ENCODE measurements around the gene HNRNPA1L2. TPM values are rescaled to one million over a fixed set of nuclear protein-coding genes. Genes with fewer than 3 reads are reported as not detected.
"Not testable (repeated sequence)": the region's sequence is repeated elsewhere in the genome, so short reads cannot be mapped to it uniquely, and the experiment has no call there.

The HNRNPA1L2 gene
- 10 to 100 TPM; 22.9 to 25.5 (median 24.2) TPM for polyA plus RNA-seq (ENCODE audit: insufficient read length in 3 of 3)
- long read RNA-seq, donor 1, transcript HNRNPA1L2-201 (1 exons, 1,372 nt): major isoform, 6 of 6 reads
- long read RNA-seq, donor 1, partial matches to known transcripts: 0 of 6 reads
- long read RNA-seq, donor 1, other reads (novel, unspliced or antisense): 0 of 6 reads
- long read RNA-seq, donor 2, transcript HNRNPA1L2-201 (1 exons, 1,372 nt): major isoform, 7 of 7 reads
- long read RNA-seq, donor 2, partial matches to known transcripts: 0 of 7 reads
- long read RNA-seq, donor 2, other reads (novel, unspliced or antisense): 0 of 7 reads
- long read RNA-seq, donor 3, transcript HNRNPA1L2-201 (1 exons, 1,372 nt): major isoform, 8 of 8 reads
- long read RNA-seq, donor 3, partial matches to known transcripts: 0 of 8 reads
- long read RNA-seq, donor 3, other reads (novel, unspliced or antisense): 0 of 8 reads
- long read RNA-seq, donor 4, transcript HNRNPA1L2-201 (1 exons, 1,372 nt): major isoform, 5 of 5 reads
- long read RNA-seq, donor 4, partial matches to known transcripts: 0 of 5 reads
- long read RNA-seq, donor 4, other reads (novel, unspliced or antisense): 0 of 5 reads
- long read RNA-seq, donor 5: 0 reads
- long read RNA-seq, donor 6, transcript HNRNPA1L2-201 (1 exons, 1,372 nt): major isoform, 9 of 9 reads
- long read RNA-seq, donor 6, partial matches to known transcripts: 0 of 9 reads
- long read RNA-seq, donor 6, other reads (novel, unspliced or antisense): 0 of 9 reads
- long read RNA-seq, donor 7, transcript HNRNPA1L2-201 (1 exons, 1,372 nt): major isoform, 12 of 12 reads
- long read RNA-seq, donor 7, partial matches to known transcripts: 0 of 12 reads
- long read RNA-seq, donor 7, other reads (novel, unspliced or antisense): 0 of 12 reads
- long read RNA-seq, donor 8: 0 reads
- long read RNA-seq, donor 9, transcript HNRNPA1L2-201 (1 exons, 1,372 nt): major isoform, 10 of 10 reads
- long read RNA-seq, donor 9, partial matches to known transcripts: 0 of 10 reads
- long read RNA-seq, donor 9, other reads (novel, unspliced or antisense): 0 of 10 reads
- long read RNA-seq, donor 10, partial matches to known transcripts: 0 of 4 reads
- long read RNA-seq, donor 10, other reads (novel, unspliced or antisense): 0 of 4 reads
- long read RNA-seq, donor 11, partial matches to known transcripts: 0 of 4 reads
- long read RNA-seq, donor 11, other reads (novel, unspliced or antisense): 0 of 4 reads
- long read RNA-seq, donor 12, transcript HNRNPA1L2-201 (1 exons, 1,372 nt): major isoform, 5 of 5 reads
- long read RNA-seq, donor 12, partial matches to known transcripts: 0 of 5 reads
- long read RNA-seq, donor 12, other reads (novel, unspliced or antisense): 0 of 5 reads
- long read RNA-seq, donor 13: 0 reads
- long read RNA-seq, donor 14, transcript HNRNPA1L2-201 (1 exons, 1,372 nt): major isoform, 8 of 8 reads
- long read RNA-seq, donor 14, partial matches to known transcripts: 0 of 8 reads
- long read RNA-seq, donor 14, other reads (novel, unspliced or antisense): 0 of 8 reads
- long read RNA-seq, donor 15, partial matches to known transcripts: 0 of 3 reads
- long read RNA-seq, donor 15, other reads (novel, unspliced or antisense): 0 of 3 reads
- long read RNA-seq, donor 16, transcript HNRNPA1L2-201 (1 exons, 1,372 nt): major isoform, 23 of 23 reads
- long read RNA-seq, donor 16, partial matches to known transcripts: 0 of 23 reads
- long read RNA-seq, donor 16, other reads (novel, unspliced or antisense): 0 of 23 reads

DNA sequence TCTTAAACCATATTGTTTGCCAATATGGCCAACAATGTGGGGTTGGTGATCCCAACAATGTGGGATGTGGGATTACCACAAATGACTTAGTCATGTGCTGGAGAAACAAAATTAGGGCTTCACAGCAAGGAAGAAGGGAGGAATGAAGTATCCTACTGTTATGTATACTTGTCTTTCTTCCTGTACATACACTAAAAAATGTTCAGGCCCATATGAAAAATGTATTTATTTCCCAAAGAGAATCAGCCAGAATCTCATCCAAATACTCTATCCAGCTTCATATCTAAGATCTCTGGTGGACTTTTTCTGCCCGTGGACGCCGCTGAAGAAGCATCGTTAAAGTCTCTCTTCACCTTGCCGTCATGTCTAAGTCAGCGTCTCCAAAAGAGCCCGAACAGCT is at the start of gene HNRNPA1L2:
HNRNPA1L2 (plus strand) TSS at position 301 of the 400 bp plus-strand sequence; CDS start at position 363, 62 bp downstream.
- DNase-seq (ENCODE audit: extremely low read depth in 1 of 11, low read depth in 9 of 11, low spot score in 4 of 11): no peak

- not testable (repeated sequence) for DNase-seq (ENCODE audit: extremely low read depth in 1 of 11, low read depth in 9 of 11, low spot score in 4 of 11)
Observed at GRCh38 chr13:52593175-52593574, 49.1 kb upstream of the HNRNPA1L2 start.

GRCh38 chr13:52593812-52594211 is 48.4 kb upstream of the HNRNPA1L2 start:
- DNase-seq (ENCODE audit: extremely low read depth in 1 of 11, low read depth in 9 of 11, low spot score in 4 of 11): not testable (repeated sequence)

GRCh38 chr13:52594295-52594694 is 47.9 kb upstream of the HNRNPA1L2 start:
- DNase-seq (ENCODE audit: extremely low read depth in 1 of 11, low read depth in 9 of 11, low spot score in 4 of 11): not testable (repeated sequence)

DNA sequence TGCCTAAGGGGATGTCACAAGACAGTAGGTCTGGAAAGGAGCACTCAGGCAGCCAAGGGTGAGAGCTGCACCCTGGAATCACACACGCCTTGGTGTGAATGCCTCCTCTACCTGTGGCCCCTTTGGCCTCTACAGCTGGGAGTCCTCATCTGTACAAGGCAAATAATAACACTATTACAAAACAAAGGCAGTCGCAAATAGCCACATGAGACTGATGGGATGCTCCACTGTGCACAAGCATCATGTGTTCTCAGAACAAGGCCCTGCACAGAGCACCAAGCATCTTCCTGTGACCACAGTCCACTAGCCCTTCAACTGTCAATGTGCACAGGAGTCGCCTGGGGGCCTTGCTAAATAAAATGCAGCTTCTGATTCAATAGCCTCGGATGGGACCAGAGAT is 44.6 kb upstream of the HNRNPA1L2 start:
- DNase-seq (ENCODE audit: extremely low read depth in 1 of 11, low read depth in 9 of 11, low spot score in 4 of 11): no peak

GRCh38 chr13:52599037-52599847 is 43.0 kb upstream of the HNRNPA1L2 start:
- peak in 7 of 11 donors; percentile 20 to 73 (median 55) for DNase-seq (ENCODE audit: extremely low read depth in 1 of 11, low read depth in 9 of 11, low spot score in 4 of 11)

DNA sequence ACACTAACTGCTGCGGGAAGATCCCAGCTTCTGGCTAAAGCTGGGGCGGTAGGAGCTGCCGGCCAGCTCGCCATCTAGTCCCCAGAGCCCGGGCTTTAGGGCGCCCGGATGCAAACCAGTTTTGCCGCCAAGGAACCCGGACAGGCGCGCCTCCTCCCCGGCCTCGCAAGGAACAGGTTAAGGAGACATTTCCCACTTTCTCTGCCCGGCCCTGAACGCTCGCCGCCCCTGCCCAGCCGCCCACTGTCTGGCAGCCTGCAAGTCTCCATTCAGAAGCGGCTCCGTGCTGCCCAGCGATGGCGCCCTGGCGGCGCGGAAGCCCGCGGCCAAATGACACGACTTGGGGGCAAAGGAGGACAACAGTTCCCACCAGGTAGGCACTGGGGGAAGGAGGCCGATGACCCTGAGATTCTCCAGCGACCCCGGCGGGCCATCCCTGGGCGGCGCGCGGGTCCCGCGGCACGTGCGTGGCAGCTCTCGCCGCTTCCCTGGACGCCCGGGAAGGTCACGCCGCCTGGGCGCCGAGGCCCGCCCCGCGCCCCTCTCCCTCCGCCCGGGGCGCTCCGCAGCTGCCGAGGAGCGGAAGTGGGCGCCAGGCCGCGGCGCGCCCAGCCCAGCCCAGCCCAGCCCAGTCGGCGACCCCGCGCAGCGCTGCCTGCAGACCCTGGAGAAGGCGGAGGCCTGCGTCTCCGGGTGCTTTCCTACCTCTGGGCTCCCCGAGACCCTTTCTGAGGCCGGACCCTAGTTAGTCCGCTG is 42.2 kb upstream of the HNRNPA1L2 start:
- DNase-seq (ENCODE audit: extremely low read depth in 1 of 11, low read depth in 9 of 11, low spot score in 4 of 11): peak in 5 of 11 donors; percentile 31 to 54 (median 37)

DNA sequence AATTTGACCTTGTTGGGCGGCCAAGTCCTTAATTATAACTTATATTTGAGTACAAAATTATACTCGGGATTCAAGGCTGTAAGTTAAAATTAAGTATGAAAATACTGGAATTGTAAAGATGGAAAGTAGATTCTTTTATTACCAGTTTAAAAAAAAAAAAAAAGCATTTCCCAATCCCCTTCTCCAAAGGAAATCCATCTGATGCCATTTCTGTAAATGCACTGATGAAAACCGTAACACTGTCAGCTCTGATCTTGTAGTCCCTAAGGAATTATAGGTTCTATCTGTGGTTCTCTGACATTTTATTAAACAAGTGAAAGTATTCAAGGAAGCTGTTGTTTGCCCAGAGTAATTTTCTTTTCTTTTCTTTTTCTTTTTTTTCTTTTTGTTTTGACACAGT is 41.6 kb upstream of the HNRNPA1L2 start:
- no peak for DNase-seq (ENCODE audit: extremely low read depth in 1 of 11, low read depth in 9 of 11, low spot score in 4 of 11)

GRCh38 chr13:52603316-52603715 is 38.9 kb upstream of the HNRNPA1L2 start:
- not testable (repeated sequence) for DNase-seq (ENCODE audit: extremely low read depth in 1 of 11, low read depth in 9 of 11, low spot score in 4 of 11)

DNA sequence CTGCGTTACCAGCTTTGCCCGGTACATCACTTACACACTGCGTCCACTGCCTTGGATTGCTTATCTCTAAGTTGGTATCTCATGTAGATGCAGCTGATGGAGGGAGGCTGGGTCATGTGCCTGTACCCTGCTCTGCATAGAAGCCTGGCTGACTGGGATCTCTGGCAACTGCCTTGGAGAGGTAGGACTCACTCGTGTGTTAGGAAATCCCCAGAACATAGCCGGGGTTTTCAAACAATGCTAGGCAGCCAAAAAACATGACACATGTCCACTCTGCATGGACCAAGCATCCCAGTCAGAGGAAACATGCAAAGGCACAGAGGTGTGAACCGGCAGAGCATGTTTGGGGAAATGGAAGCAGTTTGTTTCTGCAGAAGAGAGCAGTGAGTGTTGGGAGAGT is 36.1 kb upstream of the HNRNPA1L2 start:
- not testable (repeated sequence) for DNase-seq (ENCODE audit: extremely low read depth in 1 of 11, low read depth in 9 of 11, low spot score in 4 of 11)

DNA sequence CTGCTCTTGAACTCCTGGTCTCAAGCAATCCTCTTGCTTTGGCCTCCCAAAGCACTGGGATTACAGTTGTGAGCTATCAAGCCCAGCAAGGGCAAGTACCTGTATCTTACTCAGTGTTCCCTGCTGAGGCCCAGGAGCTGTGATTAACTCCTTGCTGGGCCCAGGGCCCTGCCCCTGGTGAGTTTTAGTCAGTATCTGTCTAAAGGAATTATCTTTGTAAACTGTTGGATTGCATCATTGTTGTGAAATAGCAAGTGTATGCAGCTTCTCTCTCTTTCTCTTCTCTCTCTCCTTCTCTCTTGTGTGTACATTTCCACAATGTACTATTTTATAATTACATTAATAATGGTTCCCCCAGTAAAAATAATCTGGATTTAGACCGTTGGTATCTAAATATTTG is 35.4 kb upstream of the HNRNPA1L2 start:
- not testable (repeated sequence) for DNase-seq (ENCODE audit: extremely low read depth in 1 of 11, low read depth in 9 of 11, low spot score in 4 of 11)

DNA sequence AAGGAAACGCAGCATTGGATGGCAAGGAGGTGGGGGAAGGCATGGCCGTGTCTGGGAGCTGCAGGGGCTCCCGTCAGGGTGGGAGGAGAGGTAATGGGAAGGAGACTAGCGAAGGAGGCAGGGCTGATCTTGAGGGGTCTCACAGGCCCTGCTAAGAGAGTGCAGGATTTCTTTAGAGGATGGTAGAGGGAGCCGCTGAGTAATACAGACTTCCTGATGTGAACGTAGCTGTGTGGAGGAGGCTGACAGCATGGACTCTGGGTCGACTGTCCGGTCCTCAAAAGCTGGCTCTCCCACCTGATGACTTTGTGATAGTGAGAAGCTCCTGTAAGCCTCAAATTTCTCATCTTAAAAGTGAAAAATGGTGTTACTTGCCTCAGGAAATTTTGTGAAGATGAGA is 34.0 kb upstream of the HNRNPA1L2 start:
- DNase-seq (ENCODE audit: extremely low read depth in 1 of 11, low read depth in 9 of 11, low spot score in 4 of 11): not testable (repeated sequence)

GRCh38 chr13:52609013-52609606 is 33.1 kb upstream of the HNRNPA1L2 start:
- DNase-seq (ENCODE audit: extremely low read depth in 1 of 11, low read depth in 9 of 11, low spot score in 4 of 11): peak in 2 of 11 donors; percentile 11 to 12

DNA sequence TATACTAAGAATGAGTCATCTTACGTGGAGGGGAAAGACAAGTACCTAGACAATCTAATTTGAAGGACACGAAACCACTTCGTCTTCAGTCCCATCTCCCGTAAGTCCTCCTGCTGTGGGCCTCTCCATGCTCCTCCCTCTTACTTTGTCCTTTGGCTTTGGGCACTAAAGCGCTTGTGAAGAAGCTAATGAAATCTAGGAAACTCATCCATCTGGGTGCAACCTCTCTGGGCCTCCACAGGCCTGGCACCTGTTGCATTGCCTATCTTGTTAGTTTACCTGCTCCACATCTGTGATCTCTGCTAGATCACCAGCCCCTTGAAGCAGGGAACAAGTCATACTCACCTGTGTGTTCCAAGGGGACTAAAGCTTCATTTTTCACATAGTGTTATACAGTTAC is 32.1 kb upstream of the HNRNPA1L2 start:
- not testable (repeated sequence) for DNase-seq (ENCODE audit: extremely low read depth in 1 of 11, low read depth in 9 of 11, low spot score in 4 of 11)

DNA sequence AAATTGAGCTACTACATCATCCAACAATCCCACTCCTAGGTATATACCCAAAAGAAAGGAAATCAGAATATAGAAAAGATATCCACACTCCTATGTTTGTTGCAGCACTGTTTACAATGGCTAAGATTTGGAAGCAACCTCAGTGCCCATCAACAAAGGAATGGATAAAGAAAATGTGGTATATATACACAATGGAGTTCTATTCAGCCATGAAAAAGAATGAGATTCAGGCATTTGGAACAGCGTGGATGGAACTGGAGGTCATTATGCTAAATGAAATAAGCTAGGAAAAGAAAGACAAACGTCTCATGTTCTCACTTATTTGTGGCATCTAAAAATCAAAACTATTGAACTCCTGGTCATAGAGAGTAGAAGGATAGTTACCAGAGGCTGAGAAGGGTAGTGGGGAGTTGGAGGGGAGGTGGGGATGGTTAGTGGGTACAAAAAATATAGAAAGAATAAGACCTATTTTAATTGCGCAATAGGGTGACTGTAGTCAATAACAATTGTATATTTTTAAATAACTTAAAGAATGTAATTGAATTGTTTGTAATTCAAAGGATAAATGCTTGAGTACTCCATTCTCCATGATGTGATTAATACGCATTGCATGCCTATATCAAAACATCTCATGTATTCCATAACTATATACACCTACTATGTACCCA is 27.0 kb upstream of the HNRNPA1L2 start:
- no peak for DNase-seq (ENCODE audit: extremely low read depth in 1 of 11, low read depth in 9 of 11, low spot score in 4 of 11)

GRCh38 chr13:52615812-52616211 is 26.4 kb upstream of the HNRNPA1L2 start:
- DNase-seq (ENCODE audit: extremely low read depth in 1 of 11, low read depth in 9 of 11, low spot score in 4 of 11): no peak
